Peyer's patch (tissue), 4 donors: ENCODE results near the gene NMUR1.

Source experiments
- POLR2A ChIP-seq, 2 donors: fragments of 450-650 bp; IDR thresholded peaks; one replicate each; pipeline ENCODE4 v1.5.1; 2017; ENCODE audit warnings: antibody characterized with exemption in 2 of 2, mild to moderate bottlenecking in 2 of 2, moderate library complexity in 2 of 2
- TF ChIP-seq, protein P1 (sequence below), 6 experiments: fragments of 450-650 bp in 4 of 6; fragments of 200-600 bp in 2 of 6; sonication (generic) in 1 of 6; IDR thresholded peaks; one replicate each; pipeline ENCODE4 v1.5.1; 2017 to 2019; ENCODE audit warnings: antibody characterized with exemption in 6 of 6, mild to moderate bottlenecking in 3 of 6, moderate library complexity in 1 of 6

DNA sequence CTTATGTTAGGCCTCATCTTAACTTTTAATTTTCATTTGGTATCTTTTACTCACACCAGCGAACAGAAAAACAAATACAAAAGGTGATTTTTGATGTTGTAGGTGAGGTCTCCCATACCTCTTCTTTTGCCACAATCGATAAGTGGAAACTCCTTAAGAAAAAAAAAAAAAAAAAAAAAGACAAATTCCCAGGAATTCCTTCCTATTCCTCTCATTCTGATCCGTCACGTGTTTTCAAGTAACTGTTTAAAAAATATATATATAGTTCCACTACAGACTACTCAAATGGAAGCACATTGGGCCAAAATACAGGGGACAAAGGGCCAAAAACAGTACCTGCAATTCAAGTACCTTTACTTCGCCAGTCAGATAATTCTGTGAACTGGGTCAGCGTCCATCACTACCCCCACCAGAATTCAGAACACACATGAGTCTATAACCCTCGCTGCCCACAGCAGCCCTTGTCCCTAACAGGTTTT, 16.5 kb downstream of the NMUR1 start:
- TF ChIP-seq, protein P1, sequence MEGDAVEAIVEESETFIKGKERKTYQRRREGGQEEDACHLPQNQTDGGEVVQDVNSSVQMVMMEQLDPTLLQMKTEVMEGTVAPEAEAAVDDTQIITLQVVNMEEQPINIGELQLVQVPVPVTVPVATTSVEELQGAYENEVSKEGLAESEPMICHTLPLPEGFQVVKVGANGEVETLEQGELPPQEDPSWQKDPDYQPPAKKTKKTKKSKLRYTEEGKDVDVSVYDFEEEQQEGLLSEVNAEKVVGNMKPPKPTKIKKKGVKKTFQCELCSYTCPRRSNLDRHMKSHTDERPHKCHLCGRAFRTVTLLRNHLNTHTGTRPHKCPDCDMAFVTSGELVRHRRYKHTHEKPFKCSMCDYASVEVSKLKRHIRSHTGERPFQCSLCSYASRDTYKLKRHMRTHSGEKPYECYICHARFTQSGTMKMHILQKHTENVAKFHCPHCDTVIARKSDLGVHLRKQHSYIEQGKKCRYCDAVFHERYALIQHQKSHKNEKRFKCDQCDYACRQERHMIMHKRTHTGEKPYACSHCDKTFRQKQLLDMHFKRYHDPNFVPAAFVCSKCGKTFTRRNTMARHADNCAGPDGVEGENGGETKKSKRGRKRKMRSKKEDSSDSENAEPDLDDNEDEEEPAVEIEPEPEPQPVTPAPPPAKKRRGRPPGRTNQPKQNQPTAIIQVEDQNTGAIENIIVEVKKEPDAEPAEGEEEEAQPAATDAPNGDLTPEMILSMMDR (IDR thresholded peaks at IDR 0.05): no peak
- no peak for TF ChIP-seq POLR2A (IDR thresholded peaks at IDR 0.05)
